GM18505 (cell line): Measurements from ENCODE around the gene NXNL1.

Source experiments
- ATAC-seq: cut with Tn5 transposase; IDR thresholded peaks from one replicate; pipeline ENCODE4 v1.9.1; 2021; ENCODE audit not compliant: unreplicated experiment
- POLR2A ChIP-seq: IDR thresholded peaks from 4 replicates; pipeline ENCODE4 v1.6.1; 2011; ENCODE audit warnings: borderline replicate concordance; ENCODE audit not compliant: insufficient read depth, insufficient read length; ENCODE audit errors: extremely low read depth

NXNL1 gene

DNA sequence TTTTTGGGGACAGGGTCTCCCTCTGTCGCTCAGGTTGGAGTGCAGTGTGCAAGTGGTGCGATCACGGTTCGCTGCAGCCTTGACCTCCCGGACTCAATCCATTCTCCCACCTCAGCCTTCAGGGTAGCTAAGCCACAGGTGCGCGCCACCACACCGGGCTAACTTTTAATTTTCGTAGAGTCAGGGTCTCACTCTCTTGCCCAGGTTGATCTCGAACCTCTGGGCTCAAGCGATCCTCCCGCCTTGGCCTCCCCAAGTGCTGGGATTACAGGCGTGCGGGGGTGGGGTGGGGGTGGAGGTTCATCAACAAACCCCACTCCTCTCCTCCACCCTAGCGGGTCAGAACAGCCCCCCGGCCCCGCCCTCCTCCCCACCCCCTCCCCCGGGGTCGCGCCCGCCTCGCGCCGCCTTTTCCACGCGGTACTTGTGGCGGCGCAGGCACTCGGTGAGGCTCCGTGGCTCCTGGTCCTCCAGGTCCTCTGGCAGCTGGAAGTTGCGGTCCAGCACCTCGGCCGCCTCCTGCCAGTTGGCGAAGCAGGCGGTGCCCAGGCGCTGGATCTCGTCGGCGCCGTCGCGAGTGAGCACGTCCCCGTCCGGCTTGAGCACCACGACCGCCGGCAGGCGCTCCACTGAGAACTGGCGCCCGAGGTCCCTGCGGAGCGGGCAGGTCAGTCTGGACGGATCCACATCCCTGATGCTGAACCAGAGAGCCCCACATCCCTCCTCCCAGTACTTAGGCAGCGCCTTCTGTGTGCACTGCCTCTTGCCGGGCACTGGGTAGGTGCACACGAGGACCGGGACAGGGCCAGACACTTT, 5.2 kb downstream of the NXNL1 start:
- TF ChIP-seq POLR2A = no peak
- ATAC-seq = no peak

DNA sequence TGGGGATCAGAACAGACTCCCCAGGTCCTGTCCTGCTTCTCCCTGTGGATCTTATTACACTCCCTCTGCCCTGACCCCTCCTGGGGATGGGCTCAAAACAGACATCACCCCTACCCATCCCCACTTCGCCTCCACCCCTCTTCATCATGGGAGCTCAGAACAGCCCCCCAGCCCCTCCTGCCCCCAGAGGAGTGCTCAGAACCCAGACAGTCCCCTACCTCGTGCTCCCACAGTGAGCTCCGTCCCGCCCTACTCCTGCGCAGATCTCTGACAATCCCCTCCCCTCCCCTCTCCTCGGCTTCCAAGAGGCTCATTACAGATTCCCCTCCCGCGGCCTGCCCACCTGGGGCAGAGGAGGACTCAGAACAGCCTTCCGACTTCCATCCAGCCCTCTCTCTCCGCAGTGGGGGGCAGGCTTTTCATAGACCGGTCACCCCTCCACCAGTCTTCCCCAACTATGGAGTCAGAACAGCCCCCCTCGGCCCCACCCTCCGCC, 6.1 kb downstream of the NXNL1 start:
- TF ChIP-seq POLR2A = no peak
- no peak for ATAC-seq

DNA sequence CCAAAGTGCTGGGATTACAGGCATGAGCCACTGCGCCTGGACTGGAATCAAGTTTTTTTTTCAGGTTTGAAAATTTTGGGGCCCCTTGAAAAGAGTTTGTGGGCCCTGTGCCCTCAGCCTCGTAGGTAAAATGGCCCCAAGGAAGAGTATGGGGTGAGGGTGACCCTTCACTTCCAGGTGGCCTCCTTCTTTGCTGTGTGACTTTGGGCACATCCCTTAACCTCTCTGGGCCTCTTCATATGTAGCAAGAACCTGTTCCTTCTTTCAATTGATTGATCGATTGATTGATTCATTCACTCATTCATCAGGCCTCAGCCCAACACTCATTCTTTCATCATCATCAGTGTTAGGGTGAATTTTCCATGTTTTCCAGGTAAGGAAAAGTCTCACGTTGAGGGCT, 8.9 kb downstream of the NXNL1 start:
- no peak for ATAC-seq
- no peak for TF ChIP-seq POLR2A

DNA sequence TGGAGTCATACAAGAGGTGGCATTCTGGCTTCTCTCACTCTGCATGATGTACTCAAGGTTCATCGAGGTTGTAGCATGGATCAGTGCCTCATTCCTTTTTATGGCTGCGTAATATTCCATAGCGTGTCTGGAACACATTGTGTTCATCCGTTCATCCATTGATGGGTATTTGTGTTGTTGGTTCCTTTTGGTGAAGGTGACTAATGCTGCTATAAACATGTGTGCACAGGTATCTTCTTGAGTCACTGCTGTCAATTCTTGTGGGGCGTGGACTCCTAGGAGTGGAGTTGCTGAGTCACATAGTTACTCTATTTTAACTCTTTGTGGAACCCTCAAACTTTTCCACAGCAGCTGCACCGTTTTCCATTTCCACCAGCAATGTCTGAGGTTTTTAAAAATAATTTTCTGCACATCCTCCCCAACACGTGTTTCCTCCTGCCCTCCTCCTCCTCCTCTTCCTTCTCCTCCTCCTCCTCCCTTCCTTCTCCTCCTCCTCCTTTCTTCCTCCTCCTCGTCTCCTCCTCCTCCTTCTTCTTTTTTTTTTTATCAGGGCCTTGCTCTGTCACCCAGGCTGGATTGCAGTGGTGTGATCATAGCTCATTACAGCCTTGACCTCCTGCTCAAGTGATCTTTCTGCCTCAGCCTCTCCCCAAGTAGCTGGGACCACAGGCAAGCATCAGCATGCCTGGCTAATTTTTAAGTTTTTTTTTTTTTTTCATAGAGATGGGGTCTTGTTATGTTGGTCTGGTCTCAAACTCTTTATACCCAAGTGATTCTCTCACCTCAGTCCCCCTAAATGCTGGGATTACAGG, 10.3 kb downstream of the NXNL1 start:
- no peak for ATAC-seq
- no peak for TF ChIP-seq POLR2A

DNA sequence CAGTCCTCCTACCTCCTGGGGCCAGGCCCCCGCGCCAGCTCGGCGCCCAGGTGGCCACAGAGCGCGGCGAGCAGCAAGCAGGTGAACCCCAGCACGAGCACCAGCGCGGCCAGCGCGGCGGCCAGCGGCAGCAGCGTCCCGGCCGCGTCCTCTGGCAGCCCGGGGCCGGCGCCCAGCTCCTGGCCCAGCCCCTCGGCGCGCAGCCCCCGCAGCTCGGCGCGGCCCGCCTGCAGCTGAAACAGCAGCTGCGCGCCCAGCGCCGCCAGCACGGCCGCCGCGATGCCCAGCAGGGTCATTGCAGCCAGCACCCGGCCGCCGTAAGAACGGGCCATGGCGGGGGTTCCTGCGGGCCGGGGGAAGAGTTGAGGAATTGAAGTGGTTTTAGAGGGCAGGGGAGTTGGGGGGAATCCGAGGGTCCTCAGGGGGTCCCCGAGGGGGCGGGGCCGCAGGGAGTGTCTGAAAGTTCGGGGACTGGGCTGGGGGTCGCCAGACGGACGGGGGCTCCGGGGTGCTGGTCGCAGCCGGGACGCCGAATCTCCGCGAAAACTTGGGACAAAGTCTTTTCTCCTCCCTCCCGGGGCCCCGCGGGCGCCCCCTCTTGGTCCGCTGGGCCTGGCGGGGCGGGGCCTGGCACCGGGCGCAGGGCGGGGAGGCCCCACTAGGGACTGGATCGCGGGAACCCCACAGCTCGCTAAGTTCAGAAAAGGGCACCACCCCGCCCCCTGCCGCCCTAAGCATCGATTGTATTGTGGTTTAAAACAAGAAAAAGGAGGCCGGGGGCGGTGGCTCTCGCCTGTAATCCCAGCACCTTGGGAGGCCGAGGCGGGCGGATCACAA, 12.4 kb downstream of the NXNL1 start, which contains the start of gene TMEM221:
Gene TMEM221, minus strand, starts transcription at position 538 of the 837 bp plus-strand sequence. Its CDS starts 206 bp downstream, at position 332.
- no peak for TF ChIP-seq POLR2A
- ATAC-seq = no peak

DNA sequence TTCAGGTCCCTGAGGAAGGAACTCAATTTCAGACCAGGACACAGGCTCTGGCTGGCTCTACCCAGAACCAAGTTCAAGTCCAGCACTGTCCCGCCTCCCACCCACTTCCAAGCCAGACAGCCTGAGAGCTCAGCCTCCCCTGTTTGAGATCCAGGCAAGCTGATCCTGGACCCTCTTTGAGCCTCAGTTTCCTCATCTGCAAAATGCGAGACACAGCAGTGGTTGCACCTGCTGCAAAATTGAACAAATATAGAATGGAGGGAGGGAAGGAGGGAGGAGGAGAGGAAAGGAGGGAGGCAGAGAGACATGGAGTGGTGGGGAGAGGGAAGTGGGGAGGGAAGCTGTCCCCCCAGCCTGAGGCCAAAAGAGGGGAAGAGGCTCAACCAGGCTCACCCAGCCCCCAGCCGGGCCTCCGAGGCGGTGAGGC, 13.0 kb downstream of the NXNL1 start:
- ATAC-seq = no peak
- TF ChIP-seq POLR2A = no peak

DNA sequence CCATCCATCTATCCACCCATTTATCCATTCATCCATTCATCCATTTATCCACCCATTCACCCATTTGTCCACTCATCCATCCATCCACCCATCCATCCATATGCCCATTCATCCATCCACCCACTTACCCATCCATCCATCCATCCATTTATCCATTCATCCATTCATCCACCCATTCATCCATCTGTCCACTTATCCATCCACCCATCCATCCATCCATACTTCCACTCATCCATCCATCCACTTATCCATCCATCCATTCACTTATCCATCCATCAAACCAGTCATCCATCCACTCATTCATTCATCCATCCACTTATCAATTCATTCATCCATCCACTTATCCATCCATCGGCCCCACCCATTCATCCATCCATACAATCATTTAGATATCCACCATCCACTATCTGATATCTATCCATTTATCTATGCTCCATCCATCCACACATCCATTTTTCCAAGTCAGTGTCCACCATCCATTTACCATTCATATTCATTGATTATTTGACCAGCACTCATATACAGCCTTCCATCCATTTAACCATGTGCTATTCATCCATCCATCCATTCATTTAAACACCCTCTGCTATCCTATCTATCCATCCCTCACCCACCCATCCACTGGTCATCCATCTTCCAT, 15.1 kb downstream of the NXNL1 start:
- ATAC-seq = no peak
- no peak for TF ChIP-seq POLR2A

DNA sequence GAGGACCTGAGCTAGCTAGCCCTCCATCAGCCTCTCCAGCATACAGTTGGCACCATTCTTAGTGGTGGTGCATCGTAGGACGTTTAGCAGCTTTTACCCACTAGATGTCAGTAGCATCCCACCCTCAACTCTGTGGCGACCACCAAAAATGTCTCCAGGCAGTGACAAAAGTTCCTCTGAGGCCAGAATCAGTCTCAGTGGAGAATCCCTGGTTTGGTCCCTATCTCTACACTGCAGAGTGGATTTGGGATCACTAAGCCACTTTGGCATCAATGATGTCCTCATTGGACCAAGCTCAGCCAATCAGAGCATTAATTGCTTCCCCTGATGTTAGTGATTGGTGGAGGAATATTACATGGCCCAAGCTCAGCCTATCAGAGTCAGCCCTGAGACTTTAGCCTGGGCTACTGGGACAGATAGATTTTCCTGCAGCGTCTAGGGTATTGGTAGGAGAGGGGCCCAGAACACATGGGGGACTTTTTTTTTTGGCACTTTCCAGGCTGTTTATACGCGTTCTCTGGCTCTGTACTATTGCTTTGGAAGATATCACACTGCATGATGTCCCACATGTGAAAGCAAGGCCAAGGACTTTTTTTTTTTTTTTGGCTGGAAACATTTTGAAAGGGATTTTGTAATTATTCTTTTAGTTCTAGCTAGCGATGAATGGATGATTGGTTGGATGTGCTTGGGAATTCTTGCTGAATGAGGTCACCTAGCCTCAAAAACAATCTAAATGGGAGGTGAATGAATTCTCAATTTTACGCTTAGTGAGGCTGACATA, 19.3 kb downstream of the NXNL1 start:
- ATAC-seq = no peak
- no peak for TF ChIP-seq POLR2A

DNA sequence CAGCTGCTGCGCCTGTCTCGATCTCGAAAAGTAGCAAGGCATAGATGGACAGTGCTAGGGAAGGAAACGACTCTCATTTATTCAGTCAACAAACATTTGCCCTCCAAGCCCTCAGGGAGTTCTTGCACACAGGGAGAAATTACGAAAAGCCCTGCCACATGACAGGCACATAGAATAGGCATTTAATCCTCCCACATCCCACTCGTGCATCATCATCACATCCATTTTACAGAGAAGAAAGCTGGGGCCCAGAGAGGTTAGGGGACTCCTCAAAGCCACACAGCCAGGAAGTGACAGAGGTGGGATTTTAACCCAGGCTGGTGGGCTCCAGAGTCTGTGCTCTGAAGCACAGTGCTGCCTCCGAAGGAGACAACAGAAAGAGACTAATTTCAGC, 23.9 kb downstream of the NXNL1 start:
- TF ChIP-seq POLR2A = no peak
- no peak for ATAC-seq

DNA sequence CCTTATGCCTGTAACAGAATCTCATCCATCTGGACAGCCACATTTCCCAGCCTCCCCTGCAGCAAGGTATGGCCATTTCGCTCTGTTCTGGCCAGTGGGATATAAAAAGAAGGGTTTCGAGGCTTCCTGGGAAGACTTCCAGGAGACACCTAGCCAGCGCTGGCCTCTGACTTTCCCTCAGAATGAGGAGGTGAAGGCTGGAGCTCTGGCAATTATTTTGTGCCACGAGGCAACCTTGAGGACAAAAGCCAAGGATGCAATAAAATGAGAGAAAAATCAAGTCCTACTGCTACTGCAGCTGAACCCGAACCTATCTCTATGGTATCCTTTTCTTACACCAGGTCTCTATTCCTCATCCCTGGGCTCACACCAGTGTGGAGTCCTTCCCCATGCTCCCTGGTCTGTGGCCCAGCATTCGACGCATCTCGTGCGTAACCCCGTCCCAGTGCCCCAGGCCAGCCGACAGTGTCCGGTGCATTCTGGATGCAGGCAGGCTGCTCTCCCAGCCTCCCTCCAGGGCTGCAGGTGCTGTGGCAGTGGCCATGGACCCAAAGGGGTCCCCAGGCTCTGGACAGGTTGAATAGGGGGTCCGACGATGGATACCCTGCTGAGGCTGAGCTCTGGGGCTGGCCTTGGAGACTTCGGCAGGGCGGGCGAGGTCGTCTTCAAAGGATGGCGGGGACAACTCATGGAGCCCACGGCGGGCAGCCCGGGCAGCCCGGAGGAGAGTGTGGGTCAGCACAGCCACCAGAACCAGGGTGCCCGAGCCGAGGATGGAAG, 24.4 kb downstream of the NXNL1 start:
- TF ChIP-seq POLR2A = no peak
- no peak for ATAC-seq

DNA sequence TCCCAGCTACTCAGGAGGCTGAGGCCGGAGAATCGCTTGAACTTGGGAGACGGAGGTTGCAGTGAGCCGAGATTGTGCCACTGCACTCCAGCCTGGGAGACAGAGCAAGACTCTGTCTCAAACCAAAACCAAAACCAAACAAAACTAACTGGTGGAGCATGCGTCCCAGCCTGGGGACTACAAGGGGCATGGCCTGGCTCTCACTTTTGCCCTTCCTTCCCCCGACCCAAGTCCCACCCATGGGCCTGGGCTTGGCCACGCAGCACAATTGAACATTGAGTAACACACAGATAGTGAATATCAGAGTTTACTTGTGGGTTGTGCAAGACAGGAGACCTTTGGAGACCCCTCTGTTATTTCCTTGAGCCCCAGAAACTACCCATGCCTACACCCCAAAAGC, 25.5 kb downstream of the NXNL1 start:
- TF ChIP-seq POLR2A = no peak
- ATAC-seq = no peak
